Activated T-cell treated with anti-CD3 and anti-CD28 coated beads for 48 hours (primary cell): Measurements from ENCODE around the gene CDH3.

Experiments used
- DNase-seq: peaks from one replicate; pipeline ENCODE4 v3.0.0-alpha.2; 2020; ENCODE audit warnings: low read depth

CDH3 gene

GRCh38 chr16:68739964-68740627 is 95.0 kb downstream of the CDH3 start:
- no peak for DNase-seq

- DNase-seq: no peak
These were observed 95.7 kb downstream of the CDH3 start for GRCh38 chr16:68740628-68741346.

- DNase-seq: no peak
These were observed 98.6 kb downstream of the CDH3 start for GRCh38 chr16:68743664-68744063.

- DNase-seq: no peak
These were observed 99.7 kb downstream of the CDH3 start for GRCh38 chr16:68744744-68745280.

- DNase-seq: no peak
These were observed 101.8 kb downstream of the CDH3 start for GRCh38 chr16:68746951-68747350.

GRCh38 chr16:68749432-68749831 is 104.3 kb downstream of the CDH3 start:
- DNase-seq: no peak
